Neuron (in vitro differentiated cells): ENCODE results near the gene TDRD1.

Experiments
- H2AFZ ChIP-seq: one replicate; pipeline ENCODE4 v1.6.1; 2013; ENCODE audit warnings: low read depth, mild to moderate bottlenecking, inconsistent platforms, low read length, moderate library complexity
- H3K27me3 ChIP-seq: one replicate; pipeline ENCODE4 v1.6.1; 2013; ENCODE audit warnings: low read length; ENCODE audit not compliant: insufficient read depth
- H3K36me3 ChIP-seq: one replicate; pipeline ENCODE4 v1.6.1; 2013; ENCODE audit warnings: low read length; ENCODE audit not compliant: insufficient read depth
- H3K4me1 ChIP-seq: one replicate; pipeline ENCODE4 v1.6.1; 2013; ENCODE audit warnings: low read length; ENCODE audit not compliant: insufficient read depth
- H3K4me3 ChIP-seq: 2 replicates; pipeline ENCODE4 v1.5.1; 2013; ENCODE audit warnings: mild to moderate bottlenecking, low read length, moderate library complexity
- H3K9me3 ChIP-seq: one replicate; pipeline ENCODE4 v1.6.1; 2013; ENCODE audit warnings: low read length

TDRD1 gene

GRCh38 chr10:114265392-114266053 is 86.4 kb downstream of the TDRD1 start:
- H3K9me3 ChIP-seq = no peaks in the 10 kb centered on the region
- no peaks in the 10 kb centered on the region for H3K36me3 ChIP-seq
- no peaks in the 10 kb centered on the region for H3K27me3 ChIP-seq
- no peak overlapping the region for H2AFZ ChIP-seq
- H3K4me1 ChIP-seq = no peaks in the 10 kb centered on the region
- H3K4me3 ChIP-seq = no peak overlapping the region

- peaks cover 4% of the 10 kb centered on the region for H3K27me3 ChIP-seq
- no peaks in the 10 kb centered on the region for H3K9me3 ChIP-seq
- H2AFZ ChIP-seq = no peak overlapping the region
- no peak overlapping the region for H3K4me3 ChIP-seq
- no peaks in the 10 kb centered on the region for H3K4me1 ChIP-seq
- no peaks in the 10 kb centered on the region for H3K36me3 ChIP-seq
Observed at GRCh38 chr10:114266521-114266920, 87.4 kb downstream of the TDRD1 start.

DNA sequence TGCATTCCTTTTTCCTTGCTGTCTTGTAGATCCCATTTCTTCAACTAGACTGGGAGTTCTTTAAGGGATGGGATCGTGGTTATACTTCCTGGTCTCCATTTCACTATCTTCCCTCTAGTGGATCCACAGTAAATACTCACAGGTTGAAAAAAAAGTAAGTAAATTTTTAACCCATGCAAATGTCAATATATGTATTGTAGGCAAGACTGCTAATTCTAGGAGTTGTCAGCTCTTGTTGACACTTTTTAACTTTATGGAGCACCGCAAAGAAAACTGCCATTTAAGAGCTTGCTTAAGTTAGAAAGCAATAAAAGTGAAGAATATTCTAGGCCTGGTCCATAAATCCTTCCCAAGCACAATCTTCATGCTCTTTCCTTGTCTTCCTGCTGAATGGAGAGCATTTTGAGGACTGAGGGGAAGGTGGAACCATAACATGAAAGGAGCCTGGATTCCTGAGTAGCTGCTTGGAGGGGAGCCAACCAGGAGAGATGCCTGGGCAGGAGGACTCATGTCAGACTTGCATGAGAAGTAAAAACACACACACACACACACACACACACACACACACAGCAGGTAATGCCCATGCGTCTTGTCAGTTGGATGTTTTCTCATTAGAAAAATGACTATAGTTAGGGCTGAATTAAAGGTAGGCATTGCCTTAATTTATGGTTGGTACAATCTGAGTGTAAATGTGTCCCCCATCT is 92.1 kb downstream of the TDRD1 start:
- H2AFZ ChIP-seq = no peak overlapping the region
- H3K4me1 ChIP-seq = no peaks in the 10 kb centered on the region
- no peaks in the 10 kb centered on the region for H3K36me3 ChIP-seq
- H3K27me3 ChIP-seq = peaks cover 9% of the 10 kb centered on the region
- no peaks in the 10 kb centered on the region for H3K9me3 ChIP-seq
- H3K4me3 ChIP-seq = no peak overlapping the region

DNA sequence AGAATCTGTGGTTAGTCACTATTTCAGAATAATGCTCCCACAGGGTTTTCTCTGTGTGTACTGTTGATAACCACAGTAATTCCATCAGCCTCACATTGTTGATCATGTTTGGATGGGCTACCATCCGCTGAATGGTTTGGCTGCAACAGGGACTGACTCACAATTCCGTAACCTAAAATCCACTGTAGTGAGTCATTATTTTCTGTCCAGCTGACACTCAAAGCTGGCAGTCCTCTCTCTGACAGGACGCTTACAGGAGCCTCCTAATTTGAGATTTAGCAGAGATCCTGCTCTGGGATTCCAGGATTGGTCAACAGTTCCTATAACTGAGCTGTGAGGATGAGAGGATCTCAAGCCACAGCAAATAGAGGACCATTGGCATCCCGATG is 92.6 kb downstream of the TDRD1 start:
- Histone ChIP-seq H2AFZ (no peak overlapping the region), H3K4me1 (no peaks in the 10 kb centered on the region), H3K4me3 (no peak overlapping the region), H3K9me3 (no peaks in the 10 kb centered on the region), H3K36me3 (no peaks in the 10 kb centered on the region), H3K27me3 (peaks cover 9% of the 10 kb centered on the region)

GRCh38 chr10:114272696-114273095 is 93.5 kb downstream of the TDRD1 start:
- Histone ChIP-seq H3K9me3 (no peaks in the 10 kb centered on the region), H3K4me1 (no peaks in the 10 kb centered on the region), H3K27me3 (peaks cover 9% of the 10 kb centered on the region), H3K4me3 (no peak overlapping the region), H2AFZ (no peak overlapping the region), H3K36me3 (no peaks in the 10 kb centered on the region)

- H2AFZ ChIP-seq = no peak overlapping the region
- H3K4me1 ChIP-seq = no peaks in the 10 kb centered on the region
- no peaks in the 10 kb centered on the region for H3K9me3 ChIP-seq
- H3K27me3 ChIP-seq = peaks cover 11% of the 10 kb centered on the region
- no peak overlapping the region for H3K4me3 ChIP-seq
- H3K36me3 ChIP-seq = no peaks in the 10 kb centered on the region
Observed at GRCh38 chr10:114273910-114274309, 94.8 kb downstream of the TDRD1 start.

DNA sequence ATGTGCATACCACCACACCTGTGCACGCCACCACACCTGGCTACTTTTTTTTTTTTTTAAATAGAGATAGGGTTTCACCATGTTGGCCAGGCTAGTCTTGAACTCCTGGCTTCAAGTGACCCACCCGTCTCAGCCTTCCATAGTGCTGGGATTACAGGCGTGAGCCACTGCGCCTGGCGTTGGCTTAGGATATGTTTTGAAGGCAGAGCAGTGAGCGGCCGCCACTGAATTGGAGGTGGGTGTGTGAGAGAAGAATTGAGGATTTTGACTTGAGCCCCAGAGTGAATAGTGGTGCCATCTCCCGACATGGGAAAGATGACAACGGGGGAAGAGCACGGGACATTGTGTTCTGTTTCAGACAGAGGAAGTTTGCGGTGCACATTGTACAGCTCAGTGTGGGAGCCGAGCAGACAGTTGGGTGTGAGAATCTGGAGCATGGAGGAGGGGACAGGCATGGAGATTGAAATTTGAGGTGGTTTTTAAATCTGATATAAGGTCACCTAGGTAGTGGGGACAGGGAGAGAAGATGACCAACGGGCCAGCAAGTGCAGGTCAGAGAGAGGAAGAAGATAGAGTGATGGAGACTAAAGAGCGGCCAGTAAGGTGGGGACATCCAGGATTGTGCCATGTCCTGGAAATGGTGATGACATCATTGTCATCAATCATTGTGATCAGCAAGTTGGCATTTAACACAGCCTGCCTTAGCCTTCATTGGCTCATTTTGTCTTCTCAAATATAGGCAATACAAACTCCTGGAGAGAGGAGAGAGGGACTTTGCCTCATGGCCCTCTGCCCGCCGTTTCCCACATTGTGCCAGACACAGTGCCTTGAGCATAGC is 95.7 kb downstream of the TDRD1 start:
- Histone ChIP-seq H3K36me3 (no peaks in the 10 kb centered on the region), H3K4me3 (no peak overlapping the region), H3K27me3 (peaks cover 11% of the 10 kb centered on the region), H3K4me1 (no peaks in the 10 kb centered on the region), H2AFZ (no peak overlapping the region), H3K9me3 (no peaks in the 10 kb centered on the region)

DNA sequence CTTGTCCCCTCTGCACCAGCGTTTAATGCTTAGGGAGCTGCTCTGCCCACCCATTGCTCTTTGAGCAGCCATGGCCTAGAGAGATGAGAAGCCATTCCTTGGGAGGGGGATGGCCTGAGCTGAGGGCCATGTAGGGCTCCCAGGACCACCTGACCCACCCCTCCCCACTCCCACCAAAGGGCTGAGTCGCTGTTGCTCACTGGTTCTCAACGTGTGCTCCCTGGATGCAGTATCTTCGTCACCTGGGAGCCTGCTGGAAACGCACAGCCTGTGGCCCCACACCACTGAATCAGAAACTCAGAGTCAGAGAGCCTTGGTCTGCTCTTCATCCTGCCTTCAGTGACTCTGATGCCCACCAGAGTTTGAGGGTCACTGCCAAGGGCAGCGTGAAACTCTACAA is 96.9 kb downstream of the TDRD1 start:
- Histone ChIP-seq H3K4me1 (no peaks in the 10 kb centered on the region), H3K36me3 (no peaks in the 10 kb centered on the region), H2AFZ (no peak overlapping the region), H3K4me3 (no peak overlapping the region), H3K9me3 (no peaks in the 10 kb centered on the region), H3K27me3 (peaks cover 11% of the 10 kb centered on the region)

GRCh38 chr10:114276671-114277070 is 97.5 kb downstream of the TDRD1 start:
- no peaks in the 10 kb centered on the region for H3K36me3 ChIP-seq
- H3K27me3 ChIP-seq = peaks cover 6% of the 10 kb centered on the region
- no peak overlapping the region for H3K4me3 ChIP-seq
- H2AFZ ChIP-seq = no peak overlapping the region
- H3K4me1 ChIP-seq = no peaks in the 10 kb centered on the region
- no peaks in the 10 kb centered on the region for H3K9me3 ChIP-seq

DNA sequence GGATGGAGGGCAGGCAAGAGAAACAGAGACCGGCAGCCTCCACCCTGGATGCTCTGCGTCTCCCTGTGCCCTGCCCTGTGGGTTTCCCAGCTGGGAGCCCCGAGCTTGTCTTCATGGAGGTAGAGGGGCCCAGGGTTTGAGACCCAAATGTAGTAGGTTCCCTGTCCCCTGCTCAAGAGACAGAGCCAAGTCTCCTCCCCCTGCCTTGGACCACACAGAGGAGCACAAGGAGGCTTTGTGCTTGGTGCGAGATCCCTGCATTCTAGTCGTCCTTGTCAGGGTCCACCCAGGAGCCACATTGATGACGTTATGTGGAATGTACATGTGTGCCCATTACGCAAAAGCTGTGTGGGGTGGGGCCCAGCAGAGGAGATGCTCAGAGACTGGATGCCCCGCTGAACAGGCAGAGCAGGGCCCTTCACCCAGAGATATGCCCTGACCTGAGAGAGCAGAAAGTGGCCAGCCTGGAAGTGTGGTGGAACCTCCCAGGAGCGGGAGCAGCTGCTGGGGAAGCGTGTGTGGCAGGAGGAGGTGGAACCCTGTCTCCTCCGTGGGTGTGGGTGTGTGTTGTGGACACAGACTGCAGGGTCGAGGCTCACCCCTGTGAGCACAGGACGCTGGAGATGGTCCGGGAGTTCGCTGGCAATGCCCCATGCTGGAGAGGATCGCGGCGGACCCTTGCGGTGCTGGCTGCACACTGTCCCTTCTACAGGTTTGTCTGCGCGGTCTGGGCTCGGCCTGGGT is 99.2 kb downstream of the TDRD1 start:
- H3K9me3 ChIP-seq = no peaks in the 10 kb centered on the region
- H2AFZ ChIP-seq = no peak overlapping the region
- H3K4me3 ChIP-seq = no peak overlapping the region
- H3K4me1 ChIP-seq = no peaks in the 10 kb centered on the region
- H3K27me3 ChIP-seq = peaks cover 5% of the 10 kb centered on the region
- H3K36me3 ChIP-seq = no peaks in the 10 kb centered on the region

DNA sequence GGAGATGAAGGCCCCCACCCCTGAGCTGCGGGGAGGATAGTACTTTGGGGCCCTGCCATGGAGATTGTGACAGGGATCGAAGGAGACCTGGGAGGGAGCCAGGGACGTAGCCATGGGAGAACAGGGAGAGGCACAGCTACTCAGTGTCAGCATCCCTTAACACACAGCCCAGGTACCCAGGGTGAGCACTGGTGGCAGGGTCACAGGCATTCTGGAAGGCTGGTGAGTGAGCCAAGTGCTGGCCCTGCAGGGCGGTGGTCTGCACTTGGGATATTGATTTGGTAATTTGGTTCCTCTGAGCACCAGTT is 99.7 kb downstream of the TDRD1 start:
- Histone ChIP-seq H2AFZ (no peak overlapping the region), H3K27me3 (peaks cover 5% of the 10 kb centered on the region), H3K36me3 (no peaks in the 10 kb centered on the region), H3K4me3 (no peak overlapping the region), H3K9me3 (no peaks in the 10 kb centered on the region), H3K4me1 (no peaks in the 10 kb centered on the region)

DNA sequence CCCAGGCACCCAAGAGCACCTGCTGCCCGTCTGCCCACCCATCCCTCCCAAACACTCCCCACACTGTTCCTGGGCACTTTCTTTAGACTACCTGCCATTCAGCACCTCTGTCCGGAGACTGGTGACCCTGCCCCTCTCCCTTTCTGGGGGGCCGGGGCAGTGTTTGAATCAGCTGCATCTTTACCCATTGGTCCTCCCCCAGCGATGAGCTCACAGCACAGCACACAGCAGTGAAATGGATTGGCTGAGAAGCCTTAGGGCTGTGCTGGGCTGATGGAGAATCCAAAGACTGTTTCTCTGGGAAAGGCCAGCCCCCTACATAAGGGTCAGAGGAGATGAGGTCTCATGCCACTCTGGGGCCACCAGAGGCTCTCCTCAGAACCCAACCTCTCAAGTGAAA is 100.1 kb downstream of the TDRD1 start:
- Histone ChIP-seq H3K27me3 (peaks cover 5% of the 10 kb centered on the region), H3K4me3 (no peak overlapping the region), H3K36me3 (no peaks in the 10 kb centered on the region), H2AFZ (no peak overlapping the region), H3K4me1 (no peaks in the 10 kb centered on the region), H3K9me3 (no peaks in the 10 kb centered on the region)
